IPS-18a (cell line): Measurements from ENCODE around the gene NCOA3.
"Not testable (repeated sequence)": the region's sequence is repeated elsewhere in the genome, so short reads cannot be mapped to it uniquely, and the experiment has no call there.

ENCODE experiments used
- H3K27ac ChIP-seq: one replicate; pipeline ENCODE4 v1.5.1; 2013; ENCODE audit warnings: low read length
- H3K27me3 ChIP-seq: one replicate; pipeline ENCODE4 v1.6.1; 2013; ENCODE audit warnings: mild to moderate bottlenecking, low read length; ENCODE audit not compliant: control insufficient read depth, insufficient read depth
- H3K36me3 ChIP-seq: one replicate; pipeline ENCODE4 v1.6.1; 2013; ENCODE audit warnings: low read depth, low read length; ENCODE audit not compliant: control insufficient read depth
- H3K4me1 ChIP-seq: one replicate; pipeline ENCODE4 v1.6.1; 2013; ENCODE audit warnings: low read depth, low read length; ENCODE audit not compliant: control insufficient read depth
- H3K4me3 ChIP-seq: one replicate; pipeline ENCODE4 v1.5.1; 2013; ENCODE audit warnings: low read length
- H3K9ac ChIP-seq: one replicate; pipeline ENCODE4 v1.6.1; 2013; ENCODE audit warnings: mild to moderate bottlenecking, low read length, moderate library complexity
- H3K9me3 ChIP-seq: one replicate; pipeline ENCODE4 v1.6.1; 2013; ENCODE audit warnings: low read depth, low read length; ENCODE audit not compliant: control insufficient read depth

Gene NCOA3

GRCh38 chr20:47460761-47461112 is 41.0 kb upstream of the NCOA3 start:
- not testable (repeated sequence) for H3K4me3 ChIP-seq, H3K36me3 ChIP-seq, H3K4me1 ChIP-seq, H3K27ac ChIP-seq, H3K9me3 ChIP-seq, H3K27me3 ChIP-seq, H3K9ac ChIP-seq

- Histone ChIP-seq H3K27me3 (no peaks in the 10 kb centered on the region), H3K36me3 (no peaks in the 10 kb centered on the region), H3K27ac (no peak overlapping the region), H3K9me3 (no peaks in the 10 kb centered on the region), H3K9ac (no peak overlapping the region), H3K4me1 (no peaks in the 10 kb centered on the region), H3K4me3 (no peak overlapping the region)
These were observed 40.5 kb upstream of the NCOA3 start for GRCh38 chr20:47461120-47461685.

DNA sequence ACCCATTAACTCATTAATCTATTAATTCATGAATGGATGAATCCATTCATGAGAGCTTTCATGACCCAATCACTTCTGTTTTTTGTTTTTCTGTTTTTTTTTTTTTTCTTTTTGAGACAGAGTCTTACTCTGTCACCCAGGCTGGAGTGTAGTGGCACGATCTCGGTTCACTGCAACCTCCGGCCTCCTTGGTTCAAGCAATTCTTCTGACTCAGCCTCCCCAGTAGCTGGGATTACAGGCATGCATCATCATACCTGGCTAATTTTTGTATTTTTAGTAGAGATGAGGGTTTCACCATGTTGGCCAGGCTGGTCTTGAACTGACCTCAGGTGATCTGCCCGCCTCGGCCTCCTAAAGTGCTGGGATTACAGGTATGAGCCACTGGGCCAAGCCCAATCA is 39.8 kb upstream of the NCOA3 start:
- not testable (repeated sequence) for H3K27ac ChIP-seq, H3K36me3 ChIP-seq, H3K9ac ChIP-seq, H3K27me3 ChIP-seq, H3K4me3 ChIP-seq, H3K9me3 ChIP-seq, H3K4me1 ChIP-seq

GRCh38 chr20:47464380-47465101 is 37.1 kb upstream of the NCOA3 start:
- H3K36me3 ChIP-seq: no peaks in the 10 kb centered on the region
- H3K9me3 ChIP-seq: no peaks in the 10 kb centered on the region
- no peaks in the 10 kb centered on the region for H3K27me3 ChIP-seq
- no peaks in the 10 kb centered on the region for H3K4me1 ChIP-seq
- no peak overlapping the region for H3K27ac ChIP-seq
- no peak overlapping the region for H3K9ac ChIP-seq
- H3K4me3 ChIP-seq: no peak overlapping the region

DNA sequence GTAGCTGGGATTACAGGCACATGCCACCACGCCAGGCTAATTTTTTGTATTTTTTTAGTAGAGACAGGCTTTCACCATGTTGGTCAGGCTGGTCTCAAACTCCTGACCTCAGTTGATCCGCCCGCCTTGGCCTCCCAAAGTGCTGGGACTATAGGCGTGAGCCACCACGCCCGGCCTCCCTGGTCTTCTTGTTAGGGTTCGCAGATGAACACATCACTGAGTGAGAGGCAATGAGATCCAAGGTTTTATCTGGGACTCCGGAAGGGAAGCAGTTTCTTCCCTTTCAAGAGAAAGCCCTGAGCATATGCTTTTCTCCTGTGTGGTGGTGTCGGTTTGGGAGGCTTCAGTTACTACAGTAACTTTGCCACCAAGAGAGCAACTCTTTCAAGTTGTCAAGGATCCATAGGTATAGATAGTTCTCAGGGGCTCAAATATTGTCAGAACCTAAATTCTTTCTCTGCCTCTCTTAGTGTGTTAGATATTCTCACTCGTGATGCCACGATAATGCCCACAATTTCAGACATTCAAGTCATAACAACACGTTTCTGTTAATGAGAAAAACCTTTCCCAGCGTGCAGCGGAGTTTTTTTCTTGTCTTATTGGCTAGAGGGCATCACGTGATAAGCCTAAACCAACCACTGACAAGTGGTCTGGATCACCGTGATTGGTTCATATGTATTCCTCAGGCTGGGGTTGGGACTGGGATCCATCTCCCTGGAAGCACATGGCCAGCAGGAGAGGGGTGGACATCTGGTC is 36.2 kb upstream of the NCOA3 start:
- Histone ChIP-seq H3K27me3 (no peaks in the 10 kb centered on the region), H3K27ac (no peak overlapping the region), H3K9ac (no peak overlapping the region), H3K9me3 (no peaks in the 10 kb centered on the region), H3K4me1 (no peaks in the 10 kb centered on the region), H3K36me3 (no peaks in the 10 kb centered on the region), H3K4me3 (no peak overlapping the region)

DNA sequence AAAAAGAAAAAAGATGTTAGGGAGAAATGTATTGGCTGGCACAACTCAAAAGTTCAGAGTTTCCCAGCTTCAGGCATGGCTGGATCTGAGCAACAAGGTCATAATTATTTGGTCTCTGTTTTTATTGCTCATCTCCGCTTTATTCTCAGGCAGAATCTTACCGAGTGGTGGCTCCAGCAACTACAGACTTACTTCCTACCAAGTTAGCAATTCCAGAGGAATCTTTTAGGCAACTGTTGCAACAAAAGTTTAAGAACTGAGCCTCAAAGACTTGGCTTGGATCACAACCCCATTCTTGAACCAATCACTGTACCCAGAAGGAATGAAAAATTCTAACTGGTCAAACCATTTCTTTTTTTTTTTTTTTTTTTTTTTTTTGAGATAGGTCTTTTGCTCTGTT is 35.5 kb upstream of the NCOA3 start:
- H3K4me3 ChIP-seq: no peak overlapping the region
- no peaks in the 10 kb centered on the region for H3K27me3 ChIP-seq
- no peaks in the 10 kb centered on the region for H3K36me3 ChIP-seq
- H3K9ac ChIP-seq: no peak overlapping the region
- H3K9me3 ChIP-seq: no peaks in the 10 kb centered on the region
- no peak overlapping the region for H3K27ac ChIP-seq
- H3K4me1 ChIP-seq: no peaks in the 10 kb centered on the region

DNA sequence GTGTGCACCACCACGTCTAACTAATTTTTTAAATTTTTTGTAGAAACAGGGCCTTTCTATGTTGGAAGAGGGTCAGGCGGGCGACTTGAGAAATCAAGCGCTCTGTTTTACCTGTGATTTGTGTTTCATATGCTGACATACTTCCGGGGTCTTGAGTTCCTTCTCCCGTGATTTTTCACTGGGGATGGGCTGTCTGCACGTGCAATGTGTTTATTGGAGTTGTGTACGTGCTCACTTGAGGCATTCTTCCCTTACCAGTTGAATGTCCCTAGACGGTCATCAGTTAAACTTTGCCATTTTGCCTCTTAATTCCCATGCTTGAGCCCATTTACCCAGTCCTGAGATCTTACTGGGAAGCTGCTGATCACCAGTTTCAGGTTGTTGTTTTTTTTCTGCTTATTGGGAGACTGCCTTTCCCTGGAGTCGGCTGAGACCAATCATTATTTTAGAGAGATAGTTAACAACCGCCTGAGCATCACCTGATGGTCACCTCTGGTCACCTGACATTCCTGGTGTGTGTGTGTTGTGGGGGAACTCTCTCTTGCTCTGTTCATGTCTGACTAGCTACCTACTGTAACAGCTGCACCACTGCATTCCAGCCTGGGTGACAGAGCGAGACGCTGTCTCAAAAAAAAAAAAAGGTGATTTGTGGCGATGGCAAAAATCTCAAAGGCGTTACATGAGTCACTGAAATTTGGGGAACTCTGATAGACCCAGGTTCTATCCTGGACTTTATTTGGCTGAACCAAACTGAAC is 34.8 kb upstream of the NCOA3 start:
- H3K9ac ChIP-seq: no peak overlapping the region
- no peaks in the 10 kb centered on the region for H3K4me1 ChIP-seq
- H3K27ac ChIP-seq: no peak overlapping the region
- H3K4me3 ChIP-seq: no peak overlapping the region
- H3K9me3 ChIP-seq: no peaks in the 10 kb centered on the region
- no peaks in the 10 kb centered on the region for H3K36me3 ChIP-seq
- H3K27me3 ChIP-seq: no peaks in the 10 kb centered on the region

GRCh38 chr20:47468290-47469050 is 33.2 kb upstream of the NCOA3 start:
- Histone ChIP-seq H3K9ac (no peak overlapping the region), H3K9me3 (no peaks in the 10 kb centered on the region), H3K27me3 (no peaks in the 10 kb centered on the region), H3K4me1 (no peaks in the 10 kb centered on the region), H3K4me3 (no peak overlapping the region), H3K27ac (no peak overlapping the region), H3K36me3 (no peaks in the 10 kb centered on the region)

- no peaks in the 10 kb centered on the region for H3K36me3 ChIP-seq
- H3K27me3 ChIP-seq: no peaks in the 10 kb centered on the region
- no peaks in the 10 kb centered on the region for H3K4me1 ChIP-seq
- H3K27ac ChIP-seq: no peak overlapping the region
- H3K9ac ChIP-seq: no peak overlapping the region
- H3K9me3 ChIP-seq: no peaks in the 10 kb centered on the region
- H3K4me3 ChIP-seq: no peak overlapping the region
These were observed 26.2 kb upstream of the NCOA3 start for GRCh38 chr20:47475419-47476044.

DNA sequence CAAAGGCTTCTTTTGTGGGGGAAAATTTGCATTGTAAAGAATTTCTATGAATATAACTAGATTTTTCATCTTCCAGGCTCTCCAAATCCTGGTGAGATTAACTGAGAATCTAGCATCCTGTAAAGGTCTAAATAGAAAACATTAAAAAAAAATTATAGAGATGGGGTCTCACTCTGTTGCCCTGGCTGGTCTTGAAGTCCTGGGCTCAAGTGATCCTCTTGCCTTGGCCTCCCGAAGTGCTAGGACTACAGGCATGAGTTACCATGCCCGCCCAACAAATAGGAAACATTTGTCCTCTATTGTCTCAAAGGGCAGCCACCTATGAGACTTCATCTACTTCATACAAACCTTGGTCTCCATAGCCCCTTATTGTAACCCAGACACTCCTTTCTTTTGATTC is 25.2 kb upstream of the NCOA3 start:
- no peak overlapping the region for H3K4me3 ChIP-seq

DNA sequence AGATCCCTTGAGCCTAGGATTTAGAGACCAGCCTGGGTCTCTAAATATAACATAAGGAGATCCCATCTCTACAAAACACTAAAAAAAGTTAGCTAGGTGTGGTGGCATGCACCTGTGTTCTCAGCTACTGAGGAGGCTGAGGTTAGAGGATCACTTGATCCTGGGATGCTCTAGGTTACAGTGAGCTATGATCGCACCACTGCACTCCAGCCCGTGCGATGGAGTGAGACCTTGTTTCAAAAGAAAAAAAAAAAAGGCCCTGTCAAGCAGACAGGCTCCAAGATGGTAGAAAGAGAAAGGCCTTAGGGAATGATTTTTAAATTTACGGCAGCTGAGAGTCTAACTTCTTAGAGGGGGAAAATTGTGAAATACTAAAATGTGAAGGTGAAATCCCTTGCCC is 22.6 kb upstream of the NCOA3 start:
- Histone ChIP-seq H3K4me3 (no peak overlapping the region), H3K9ac (no peak overlapping the region), H3K27ac (no peak overlapping the region), H3K36me3 (no peaks in the 10 kb centered on the region), H3K27me3 (no peaks in the 10 kb centered on the region), H3K9me3 (no peaks in the 10 kb centered on the region), H3K4me1 (no peaks in the 10 kb centered on the region)

More for the DNA sequence above, 25.2 kb upstream of the NCOA3 start:
- Histone ChIP-seq H3K36me3 (no peaks in the 10 kb centered on the region), H3K9me3 (no peaks in the 10 kb centered on the region), H3K9ac (no peak overlapping the region), H3K27ac (no peak overlapping the region), H3K27me3 (no peaks in the 10 kb centered on the region), H3K4me1 (no peaks in the 10 kb centered on the region)
